ENCODE measurements around the gene NUP188. TPM values are rescaled to one million over a fixed set of nuclear protein-coding genes. Genes with fewer than 3 reads are reported as not detected.

The NUP188 gene
- total RNA-seq, 2 donors from 2014 or later = 110 to 115 TPM

- H3K9me3 Mint-ChIP-seq = no peaks in the 10 kb centered on the region
- no peaks in the 10 kb centered on the region for H3K27me3 Mint-ChIP-seq
- ATAC-seq (replicated peaks) = no peak
- no peak overlapping the region for H3K4me3 Mint-ChIP-seq
- peaks cover 3% of the 10 kb centered on the region for H3K4me1 Mint-ChIP-seq
- peaks cover 67% of the 10 kb centered on the region for H3K36me3 Mint-ChIP-seq (ENCODE audit: low read depth)
- H3K27ac Mint-ChIP-seq = no peak overlapping the region
Observed at GRCh38 chr9:129012343-129012742, 64.8 kb downstream of the NUP188 start.

GRCh38 chr9:129012893-129013448 lies 65.5 kb downstream of the NUP188 start:
- no peak for ATAC-seq (replicated peaks)
- Mint-ChIP-seq H3K27me3 (no peaks in the 10 kb centered on the region), H3K4me1 (no peaks in the 10 kb centered on the region), H3K9me3 (no peaks in the 10 kb centered on the region), H3K27ac (no peak overlapping the region), H3K36me3 (ENCODE audit: low read depth) (peaks cover 67% of the 10 kb centered on the region), H3K4me3 (no peak overlapping the region)

- H3K27me3 Mint-ChIP-seq = no peaks in the 10 kb centered on the region
- no peaks in the 10 kb centered on the region for H3K9me3 Mint-ChIP-seq
- no peak overlapping the region for H3K27ac Mint-ChIP-seq
- no peak for ATAC-seq (replicated peaks)
- H3K36me3 Mint-ChIP-seq (ENCODE audit: low read depth) = peaks cover 73% of the 10 kb centered on the region
- H3K4me3 Mint-ChIP-seq = no peak overlapping the region
- H3K4me1 Mint-ChIP-seq = no peaks in the 10 kb centered on the region
Observed at GRCh38 chr9:129013674-129014073, 66.2 kb downstream of the NUP188 start.

GRCh38 chr9:129014124-129014523 lies 66.6 kb downstream of the NUP188 start:
- Mint-ChIP-seq H3K4me3 (no peak overlapping the region), H3K27ac (no peak overlapping the region)
- no peak for ATAC-seq (replicated peaks)

GRCh38 chr9:129014608-129015007 lies 67.1 kb downstream of the NUP188 start:
- Mint-ChIP-seq H3K36me3 (ENCODE audit: low read depth) (peaks cover 83% of the 10 kb centered on the region), H3K4me1 (no peaks in the 10 kb centered on the region), H3K4me3 (no peak overlapping the region), H3K27me3 (no peaks in the 10 kb centered on the region), H3K27ac (no peak overlapping the region), H3K9me3 (no peaks in the 10 kb centered on the region)
- ATAC-seq (replicated peaks) = no peak

More at GRCh38 chr9:129014124-129014523, 66.6 kb downstream of the NUP188 start:
- Mint-ChIP-seq H3K9me3 (no peaks in the 10 kb centered on the region), H3K27me3 (no peaks in the 10 kb centered on the region), H3K36me3 (ENCODE audit: low read depth) (peaks cover 78% of the 10 kb centered on the region), H3K4me1 (no peaks in the 10 kb centered on the region)

GRCh38 chr9:129021091-129021490 lies 73.6 kb downstream of the NUP188 start:
- no peak for ATAC-seq (replicated peaks)
- Mint-ChIP-seq H3K36me3 (ENCODE audit: low read depth) (peaks cover 45% of the 10 kb centered on the region), H3K27ac (peak overlapping the region; percentile 25), H3K4me3 (no peak overlapping the region), H3K4me1 (peaks cover 14% of the 10 kb centered on the region), H3K27me3 (no peaks in the 10 kb centered on the region), H3K9me3 (no peaks in the 10 kb centered on the region)

- no peak for ATAC-seq (replicated peaks)
- no peaks in the 10 kb centered on the region for H3K27me3 Mint-ChIP-seq
- H3K4me3 Mint-ChIP-seq = no peak overlapping the region
- H3K36me3 Mint-ChIP-seq (ENCODE audit: low read depth) = peaks cover 36% of the 10 kb centered on the region
- peak overlapping the region; percentile 64 for H3K27ac Mint-ChIP-seq
- no peaks in the 10 kb centered on the region for H3K9me3 Mint-ChIP-seq
- H3K4me1 Mint-ChIP-seq = peaks cover 14% of the 10 kb centered on the region
Observed at GRCh38 chr9:129022037-129022436, 74.5 kb downstream of the NUP188 start.

- ATAC-seq (replicated peaks) = no peak
- no peaks in the 10 kb centered on the region for H3K9me3 Mint-ChIP-seq
- no peak overlapping the region for H3K4me3 Mint-ChIP-seq
- H3K36me3 Mint-ChIP-seq (ENCODE audit: low read depth) = peaks cover 23% of the 10 kb centered on the region
- peak overlapping the region; percentile 64 for H3K27ac Mint-ChIP-seq
- H3K27me3 Mint-ChIP-seq = no peaks in the 10 kb centered on the region
- H3K4me1 Mint-ChIP-seq = peaks cover 19% of the 10 kb centered on the region
Observed at GRCh38 chr9:129023036-129023907, 75.8 kb downstream of the NUP188 start.

- no peak for ATAC-seq (replicated peaks)
- Mint-ChIP-seq H3K4me1 (peaks cover 19% of the 10 kb centered on the region), H3K27ac (no peak overlapping the region), H3K4me3 (no peak overlapping the region), H3K9me3 (no peaks in the 10 kb centered on the region), H3K27me3 (no peaks in the 10 kb centered on the region), H3K36me3 (ENCODE audit: low read depth) (peaks cover 17% of the 10 kb centered on the region)
Observed at GRCh38 chr9:129023908-129024233, 76.4 kb downstream of the NUP188 start.

GRCh38 chr9:129026442-129027223 lies 79.1 kb downstream of the NUP188 start:
- peak overlapping the region; percentile 87 for H3K27ac Mint-ChIP-seq
- peaks cover 19% of the 10 kb centered on the region for H3K4me1 Mint-ChIP-seq

GRCh38 chr9:129027224-129027684 lies 79.8 kb downstream of the NUP188 start:
- no peaks in the 10 kb centered on the region for H3K27me3 Mint-ChIP-seq
- peak overlapping the region; percentile 93 for H3K4me3 Mint-ChIP-seq
- no peak for ATAC-seq (replicated peaks)
- no peaks in the 10 kb centered on the region for H3K9me3 Mint-ChIP-seq
- peak overlapping the region; percentile 87 for H3K27ac Mint-ChIP-seq
- H3K4me1 Mint-ChIP-seq = peaks cover 14% of the 10 kb centered on the region
- H3K36me3 Mint-ChIP-seq (ENCODE audit: low read depth) = peaks cover 1% of the 10 kb centered on the region

More at GRCh38 chr9:129026442-129027223, 79.1 kb downstream of the NUP188 start:
- H3K36me3 Mint-ChIP-seq (ENCODE audit: low read depth) = peaks cover 6% of the 10 kb centered on the region
- no peaks in the 10 kb centered on the region for H3K27me3 Mint-ChIP-seq
- no peaks in the 10 kb centered on the region for H3K9me3 Mint-ChIP-seq
- ATAC-seq (replicated peaks) = no peak
- H3K4me3 Mint-ChIP-seq = peak overlapping the region; percentile 93

GRCh38 chr9:129027685-129028191 lies 80.2 kb downstream of the NUP188 start:
- Mint-ChIP-seq H3K9me3 (no peaks in the 10 kb centered on the region), H3K27ac (peak overlapping the region; percentile 87)

GRCh38 chr9:129028192-129028966 lies 80.9 kb downstream of the NUP188 start, which contains the start of gene SH3GLB2:
SH3GLB2 (minus strand) TSS chr9:129028331; CDS start chr9:129028154, 177 bp downstream.
- Mint-ChIP-seq H3K4me3 (peak within 1 kb of the TSS; percentile 93), H3K36me3 (ENCODE audit: low read depth) (no peaks in the 10 kb centered on the region), H3K4me1 (peaks cover 9% of the 10 kb centered on the region), H3K27ac (peak within 1 kb of the TSS; percentile 87), H3K9me3 (no peaks in the 10 kb centered on the region), H3K27me3 (no peaks in the 10 kb centered on the region)
- peak; percentile 93 for ATAC-seq (replicated peaks)

More at GRCh38 chr9:129027685-129028191, 80.2 kb downstream of the NUP188 start:
- H3K4me3 Mint-ChIP-seq = peak overlapping the region; percentile 93
- no peaks in the 10 kb centered on the region for H3K27me3 Mint-ChIP-seq
- no peaks in the 10 kb centered on the region for H3K36me3 Mint-ChIP-seq (ENCODE audit: low read depth)
- ATAC-seq (replicated peaks) = peak; percentile 77
- H3K4me1 Mint-ChIP-seq = peaks cover 11% of the 10 kb centered on the region
